Activated T-helper 1 cell treated with anti-CD3 and anti-CD28 coated beads, Interleukin-2, amount 50 U/mL, for 16 hours (primary cell): ENCODE measurements around the gene KANSL1.

Experiments
- DNase-seq, 2 donors: peaks; one replicate each; pipeline ENCODE4 v3.0.0-alpha.2; 2020; ENCODE audit warnings: low read depth in 1 of 2, low spot score in 1 of 2

The KANSL1 gene

GRCh38 chr17:45985447-45985846 lies 207.8 kb downstream of the KANSL1 start:
- DNase-seq = no peak

- DNase-seq = no peak
Observed at GRCh38 chr17:45984368-45984767, 208.9 kb downstream of the KANSL1 start.

GRCh38 chr17:45983614-45984310 lies 209.5 kb downstream of the KANSL1 start:
- DNase-seq = no peak

GRCh38 chr17:45982791-45983613 lies 210.2 kb downstream of the KANSL1 start:
- no peak for DNase-seq

GRCh38 chr17:45981306-45981705 lies 211.9 kb downstream of the KANSL1 start:
- DNase-seq = no peak

- no peak for DNase-seq
Observed at GRCh38 chr17:45980855-45981254, 212.4 kb downstream of the KANSL1 start.
